Activated gamma-delta T cell treated with Interleukin-2 at 50 U/mL for 16 hours (primary cell): Measurements from ENCODE around the gene AKR1E2.

ENCODE experiments used
- DNase-seq: peaks from one replicate; pipeline ENCODE4 v3.0.0-alpha.2; 2020

The AKR1E2 gene

GRCh38 chr10:4825868-4826791, at the start of gene AKR1E2:
Gene AKR1E2 (plus strand): TSS chr10:4826207. CDS start chr10:4826325, 118 bp downstream.
- DNase-seq, result peak; percentile 43

GRCh38 chr10:4776234-4776638, 49.8 kb upstream of the AKR1E2 start:
- no peak for DNase-seq

- no peak for DNase-seq
These were observed 47.2 kb upstream of the AKR1E2 start for GRCh38 chr10:4778761-4779160.

GRCh38 chr10:4780091-4780490, 45.9 kb upstream of the AKR1E2 start:
- no peak for DNase-seq

- DNase-seq, result no peak
These were observed 45.2 kb upstream of the AKR1E2 start for GRCh38 chr10:4780782-4781181.

GRCh38 chr10:4781955-4782354, 44.1 kb upstream of the AKR1E2 start:
- DNase-seq, result no peak

- DNase-seq, result no peak
These were observed 41.2 kb upstream of the AKR1E2 start for GRCh38 chr10:4784667-4785333.

- no peak for DNase-seq
These were observed 39.8 kb upstream of the AKR1E2 start for GRCh38 chr10:4786043-4786839.

- DNase-seq, result no peak
These were observed 36.0 kb upstream of the AKR1E2 start for GRCh38 chr10:4790045-4790444.

GRCh38 chr10:4790922-4791321, 35.1 kb upstream of the AKR1E2 start:
- no peak for DNase-seq

GRCh38 chr10:4792381-4792780, 33.6 kb upstream of the AKR1E2 start:
- DNase-seq, result no peak

- DNase-seq, result no peak
These were observed 24.6 kb upstream of the AKR1E2 start for GRCh38 chr10:4801405-4801804.

GRCh38 chr10:4802711-4803487, 23.1 kb upstream of the AKR1E2 start:
- no peak for DNase-seq

GRCh38 chr10:4803822-4804221, 22.2 kb upstream of the AKR1E2 start:
- DNase-seq, result no peak

GRCh38 chr10:4804465-4804864, 21.5 kb upstream of the AKR1E2 start:
- DNase-seq, result no peak

- DNase-seq, result no peak
These were observed 19.5 kb upstream of the AKR1E2 start for GRCh38 chr10:4806534-4806933.

GRCh38 chr10:4807761-4808507, 18.1 kb upstream of the AKR1E2 start:
- no peak for DNase-seq

GRCh38 chr10:4809156-4809555, 16.9 kb upstream of the AKR1E2 start:
- no peak for DNase-seq

GRCh38 chr10:4810092-4810491, 15.9 kb upstream of the AKR1E2 start:
- no peak for DNase-seq

GRCh38 chr10:4812046-4812445, 14.0 kb upstream of the AKR1E2 start:
- no peak for DNase-seq

- no peak for DNase-seq
These were observed 13.0 kb upstream of the AKR1E2 start for GRCh38 chr10:4813023-4813422.

GRCh38 chr10:4813496-4813895, 12.5 kb upstream of the AKR1E2 start:
- no peak for DNase-seq
